ENCODE data around the gene MAOA.
"Not testable (repeated sequence)": the region's sequence is repeated elsewhere in the genome, so short reads cannot be mapped to it uniquely, and the experiment has no call there.

The MAOA gene

DNA sequence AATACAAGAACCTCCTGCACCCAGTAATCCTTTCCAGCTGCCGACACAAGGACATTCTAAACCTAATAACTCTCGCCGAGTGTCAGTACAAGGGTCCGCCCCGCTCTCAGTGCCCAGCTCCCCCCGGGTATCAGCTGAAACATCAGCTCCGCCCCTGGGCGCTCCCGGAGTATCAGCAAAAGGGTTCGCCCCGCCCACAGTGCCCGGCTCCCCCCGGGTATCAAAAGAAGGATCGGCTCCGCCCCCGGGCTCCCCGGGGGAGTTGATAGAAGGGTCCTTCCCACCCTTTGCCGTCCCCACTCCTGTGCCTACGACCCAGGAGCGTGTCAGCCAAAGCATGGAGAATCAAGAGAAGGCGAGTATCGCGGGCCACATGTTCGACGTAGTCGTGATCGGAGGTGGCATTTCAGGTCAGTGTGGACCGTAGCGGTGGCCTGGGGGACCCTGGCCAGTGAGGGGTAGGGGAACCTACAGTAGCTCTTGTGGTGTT lies at the start of gene MAOA:
Gene MAOA, plus strand, starts transcription at position 295 of the 490 bp plus-strand sequence. Its CDS starts 43 bp downstream, at position 338.
- DNase-seq: peak; percentile 34

DNA sequence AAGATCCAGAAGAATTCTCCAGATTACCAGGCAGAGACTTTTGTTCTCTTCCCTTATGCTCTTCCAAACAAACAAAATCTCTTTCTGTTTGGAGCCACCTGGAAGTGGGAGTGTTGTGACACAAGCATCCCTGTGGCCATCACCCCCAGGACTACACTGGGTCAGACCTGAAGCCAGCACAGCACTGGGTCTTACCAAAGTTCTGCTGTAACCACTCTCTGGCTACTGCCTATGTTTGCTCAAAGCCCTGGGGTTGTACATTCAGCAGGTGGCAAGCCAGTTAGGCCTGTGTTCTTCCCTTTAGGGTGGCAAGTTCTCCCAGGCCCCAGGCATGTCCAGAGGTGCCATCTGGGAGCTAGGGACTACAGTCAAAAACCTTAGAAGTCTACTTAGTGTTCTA lies 43.7 kb upstream of the MAOA start:
- no peak for DNase-seq

DNA sequence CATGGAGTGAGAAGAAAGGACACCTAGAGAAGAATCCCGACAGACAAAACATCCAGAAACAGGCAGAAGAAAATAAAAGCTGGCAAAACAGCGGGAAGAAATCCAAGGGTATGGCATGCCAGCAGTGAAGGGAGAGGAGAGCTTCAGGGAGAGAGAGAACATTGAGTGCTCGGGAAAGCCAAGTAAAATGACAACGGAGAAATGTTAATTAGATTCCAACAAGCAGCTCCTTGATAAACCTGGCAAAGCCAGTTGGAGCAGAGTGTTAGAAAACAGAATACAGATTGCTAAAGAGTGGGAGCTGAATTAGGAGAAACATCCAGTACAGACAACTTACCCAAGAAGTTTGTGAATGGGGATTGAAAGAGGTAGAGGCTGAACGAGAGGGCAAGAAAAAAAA lies 40.4 kb upstream of the MAOA start:
- no peak for DNase-seq

DNA sequence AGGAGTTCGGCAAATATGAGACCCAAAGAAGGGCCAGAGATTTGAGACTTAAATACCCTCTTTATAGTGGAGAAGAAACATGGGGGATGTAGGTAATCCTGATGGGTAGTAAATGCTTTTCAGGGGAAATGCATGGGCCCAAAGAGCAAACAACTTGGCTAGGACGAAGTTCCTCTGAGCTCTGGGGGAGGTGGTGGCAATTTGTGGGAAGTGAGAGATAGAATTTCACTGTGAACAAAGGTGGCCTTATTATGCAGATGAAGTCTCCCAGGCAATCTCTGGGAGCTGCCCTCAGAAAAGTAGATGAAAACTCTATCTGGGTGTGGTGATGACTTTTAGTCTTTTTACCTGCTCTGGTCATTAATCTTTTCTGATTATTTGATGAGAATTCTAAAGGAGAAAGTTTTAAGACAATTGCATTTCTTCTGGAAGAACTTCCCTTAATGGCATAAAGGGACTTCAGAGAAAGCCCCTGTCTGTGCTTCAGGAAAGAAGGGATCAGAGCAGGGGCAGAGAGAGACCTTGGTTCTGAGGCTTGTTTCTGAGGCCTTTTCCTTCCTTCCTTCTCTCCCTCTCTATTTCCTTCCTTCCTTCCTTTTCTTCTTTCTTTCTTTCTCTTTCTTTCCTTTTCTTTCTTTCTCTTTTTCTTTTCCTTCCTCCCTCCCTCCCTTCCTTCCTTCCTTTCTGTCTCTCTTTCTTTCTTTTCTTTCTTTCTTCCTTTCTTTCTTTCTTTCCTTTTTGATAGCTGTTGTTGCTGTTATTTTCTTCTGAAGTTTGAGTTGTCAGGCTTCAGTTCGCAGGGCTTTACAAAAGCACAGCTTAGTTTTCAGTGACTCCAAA lies 37.5 kb upstream of the MAOA start:
- no peak for DNase-seq

DNA sequence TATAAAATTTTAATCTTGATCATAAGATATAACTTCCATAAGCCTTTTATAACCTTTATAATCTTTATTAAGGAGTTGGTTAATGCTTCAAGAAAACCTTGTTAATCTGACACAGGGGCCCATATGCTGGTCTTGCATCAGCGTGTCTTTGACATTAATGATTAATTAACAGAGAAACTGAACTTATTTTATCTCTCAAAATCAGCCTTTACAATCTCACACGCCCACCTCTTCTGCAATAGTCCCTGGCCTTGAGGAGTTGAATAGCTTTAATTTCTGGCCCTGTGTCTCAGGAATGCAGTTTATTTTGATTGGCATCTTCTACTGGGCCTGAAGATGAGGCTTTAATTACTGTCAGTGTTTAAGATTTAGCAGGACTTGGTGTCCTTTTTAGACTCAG lies 36.2 kb upstream of the MAOA start:
- DNase-seq: not testable (repeated sequence)

DNA sequence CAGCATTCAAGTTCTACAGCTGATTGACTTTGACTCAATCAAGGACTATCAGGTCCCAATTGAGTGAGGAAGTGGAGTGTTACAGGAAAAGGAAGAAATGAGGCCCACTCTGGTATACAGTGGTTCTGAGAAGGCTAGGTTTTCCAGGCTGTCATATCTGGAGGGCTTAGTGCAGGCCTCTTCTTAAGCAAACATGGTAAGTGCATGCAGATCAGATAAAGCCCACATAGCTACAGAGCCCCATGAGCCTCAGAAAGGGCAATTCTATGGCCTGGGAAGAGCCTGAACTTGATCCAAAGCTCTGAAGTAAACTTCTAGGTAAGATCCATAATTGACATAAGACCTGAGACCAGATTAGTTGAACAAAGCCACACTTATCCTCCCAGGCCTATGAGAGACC lies 29.0 kb upstream of the MAOA start:
- DNase-seq: no peak

DNA sequence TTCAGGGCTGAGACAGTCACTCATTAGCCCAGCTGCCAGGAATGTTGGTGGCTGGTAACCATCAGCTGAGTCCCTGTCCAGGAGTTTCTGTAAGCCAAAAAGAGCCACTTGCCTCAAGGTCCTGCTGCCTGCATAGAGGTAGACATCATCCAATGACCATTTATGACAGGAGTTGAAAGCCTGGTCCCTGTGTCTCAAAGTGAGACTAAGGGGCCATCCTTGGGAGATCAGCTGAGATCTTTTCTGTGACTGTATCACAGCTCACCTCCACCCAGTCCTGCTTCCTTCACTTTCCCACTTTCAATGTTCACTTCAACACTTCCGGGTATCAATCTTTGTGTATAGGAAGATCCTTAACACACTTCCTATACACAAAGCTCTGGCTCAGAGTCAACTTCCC lies 28.4 kb upstream of the MAOA start:
- DNase-seq: no peak

DNA sequence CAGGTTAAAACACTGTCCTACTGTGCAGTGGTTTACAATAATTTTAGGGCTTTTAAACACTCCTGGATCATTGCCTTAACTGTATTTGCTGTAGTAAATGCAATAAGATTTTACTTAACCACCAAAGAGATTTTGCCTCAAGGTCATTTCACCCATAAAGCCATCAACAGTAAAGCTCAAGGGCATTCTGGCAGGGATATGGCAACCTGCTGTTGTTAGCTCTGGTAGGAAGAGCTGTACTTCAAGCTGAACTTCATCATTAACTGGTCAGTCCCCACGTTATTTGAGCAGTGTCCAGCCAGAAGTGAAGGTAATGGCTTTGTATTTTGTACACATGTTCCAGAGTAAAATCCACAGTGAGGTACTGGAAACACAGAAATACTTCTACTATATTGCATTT lies 26.9 kb upstream of the MAOA start:
- DNase-seq: no peak

DNA sequence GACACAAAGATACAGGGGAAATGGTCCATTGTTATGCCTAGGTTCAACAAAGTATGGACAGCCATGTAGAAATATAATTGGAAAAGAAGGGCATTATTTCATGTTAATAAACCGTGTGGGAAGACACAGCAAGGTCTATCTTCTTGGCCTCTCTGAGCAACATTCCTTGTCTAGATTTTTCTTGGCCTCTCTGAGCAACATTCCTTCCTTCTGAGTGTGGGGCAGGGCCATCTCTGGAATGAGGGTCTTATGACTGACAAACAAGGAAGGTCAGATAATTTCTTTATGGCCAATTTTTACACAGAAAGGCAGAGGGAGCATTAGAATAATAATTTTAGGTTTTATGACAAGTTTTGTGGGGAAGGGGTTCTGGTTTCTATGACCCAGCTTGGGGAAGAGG lies 24.3 kb upstream of the MAOA start:
- no peak for DNase-seq

DNA sequence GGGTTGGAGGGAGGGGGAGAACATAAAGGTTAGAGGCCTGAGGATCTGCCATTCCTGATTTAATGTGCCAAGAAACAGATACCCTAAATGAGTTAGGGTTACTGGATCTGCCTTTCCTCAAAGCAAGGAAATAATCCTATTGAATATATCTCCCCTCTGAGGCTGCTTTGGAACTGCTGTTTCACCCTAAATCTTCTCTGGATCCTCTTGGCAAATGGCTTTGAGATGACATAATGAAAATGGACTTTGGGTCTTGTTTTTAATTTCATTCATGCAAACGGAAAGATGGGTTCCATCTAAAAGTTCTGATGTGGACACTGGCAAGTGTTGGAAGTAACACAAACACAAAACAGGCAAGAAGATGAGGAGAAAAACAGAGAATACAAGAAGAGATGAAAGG lies 23.0 kb upstream of the MAOA start:
- DNase-seq: no peak

DNA sequence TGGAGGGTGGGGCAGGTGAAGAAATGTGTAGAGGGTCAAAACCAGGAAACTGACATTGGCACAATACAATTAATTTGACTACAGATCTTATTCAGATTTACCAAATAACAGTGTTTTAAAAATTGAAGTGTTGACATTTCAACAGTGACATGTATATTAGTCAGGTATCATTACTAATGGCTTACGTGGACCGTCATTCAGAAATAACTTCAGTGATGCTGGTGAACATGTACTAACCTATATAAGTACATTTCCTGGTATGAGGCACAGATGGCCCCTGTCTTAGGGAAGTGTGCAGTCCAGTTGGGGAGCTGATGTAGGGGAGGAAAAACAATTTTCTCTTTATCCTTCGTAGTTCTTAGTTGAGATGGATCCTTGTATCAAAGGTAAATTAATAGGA lies 22.3 kb upstream of the MAOA start:
- no peak for DNase-seq

DNA sequence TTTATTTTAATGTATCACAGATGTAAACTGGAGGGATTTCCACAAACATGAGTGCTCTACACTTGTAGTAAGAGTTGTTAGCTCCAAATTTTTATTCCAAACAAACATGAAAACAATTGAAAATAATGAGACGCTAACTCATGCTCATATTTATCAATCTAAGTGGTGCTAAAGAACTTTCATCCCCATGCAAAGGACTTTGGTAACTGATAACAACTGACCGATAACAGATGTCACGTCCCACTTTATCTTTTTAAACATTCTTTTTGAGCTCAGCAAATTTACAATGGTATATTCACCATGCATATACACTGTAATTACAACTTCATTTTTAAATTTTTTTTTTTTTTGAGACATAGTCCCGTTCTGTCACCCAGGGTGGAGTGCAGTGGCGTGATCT lies 15.6 kb upstream of the MAOA start:
- no peak for DNase-seq

DNA sequence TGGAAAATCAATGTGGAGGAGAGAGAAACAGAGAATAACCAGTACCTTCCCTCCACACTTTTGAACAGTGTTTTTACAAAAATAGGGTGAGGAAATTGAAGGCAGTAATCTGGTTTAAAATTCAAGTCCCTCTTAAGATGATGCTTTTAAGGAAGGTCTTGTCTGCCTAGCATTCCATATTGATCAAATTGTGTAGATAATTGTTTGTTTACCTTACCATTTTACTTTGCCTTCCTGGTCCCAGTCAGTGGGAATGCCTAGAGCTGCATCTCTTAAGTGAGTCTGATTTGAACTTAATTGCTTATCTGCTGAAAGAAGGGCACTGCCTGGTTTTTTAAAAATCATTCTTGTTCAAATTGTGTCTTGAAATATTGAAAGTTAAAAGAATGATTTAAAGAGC lies 14.4 kb upstream of the MAOA start:
- no peak for DNase-seq

DNA sequence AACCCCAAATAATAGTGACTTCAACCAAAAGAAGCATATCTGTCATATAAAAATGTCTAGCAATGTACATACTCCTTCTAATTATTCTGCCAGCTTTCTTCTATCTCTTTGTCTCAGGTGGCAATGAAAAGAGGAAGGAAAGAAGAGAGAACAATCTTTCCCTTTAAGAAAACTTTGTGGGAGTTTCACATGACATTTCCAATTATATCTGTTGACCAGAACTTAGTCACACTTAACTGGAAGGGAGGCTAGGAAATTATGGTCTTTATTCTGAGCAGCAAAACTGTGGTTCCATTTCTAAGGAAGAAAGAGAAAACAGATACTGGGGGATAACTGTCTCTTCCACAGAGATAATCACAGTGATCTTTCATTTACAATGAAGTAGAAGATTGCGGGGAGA lies 12.9 kb upstream of the MAOA start:
- DNase-seq: no peak

DNA sequence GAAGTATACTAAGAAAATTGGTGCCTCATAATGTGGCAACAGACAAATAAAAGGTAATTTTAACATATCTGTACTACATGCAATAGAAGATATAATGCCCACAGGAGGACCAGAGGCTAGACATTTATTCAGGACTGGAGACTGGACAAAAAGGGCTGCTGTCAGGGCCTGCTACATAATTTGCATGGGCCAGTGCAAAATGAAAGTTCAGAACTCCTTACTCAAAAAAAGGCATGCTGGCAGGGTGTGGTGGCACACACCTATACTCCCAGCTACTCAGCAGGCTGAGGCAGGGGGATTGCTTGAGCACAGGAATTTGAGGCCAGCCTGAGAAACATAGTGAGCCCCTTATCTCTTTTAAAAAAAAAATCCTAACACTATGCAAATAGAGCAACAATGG lies 12.4 kb upstream of the MAOA start:
- DNase-seq: no peak

DNA sequence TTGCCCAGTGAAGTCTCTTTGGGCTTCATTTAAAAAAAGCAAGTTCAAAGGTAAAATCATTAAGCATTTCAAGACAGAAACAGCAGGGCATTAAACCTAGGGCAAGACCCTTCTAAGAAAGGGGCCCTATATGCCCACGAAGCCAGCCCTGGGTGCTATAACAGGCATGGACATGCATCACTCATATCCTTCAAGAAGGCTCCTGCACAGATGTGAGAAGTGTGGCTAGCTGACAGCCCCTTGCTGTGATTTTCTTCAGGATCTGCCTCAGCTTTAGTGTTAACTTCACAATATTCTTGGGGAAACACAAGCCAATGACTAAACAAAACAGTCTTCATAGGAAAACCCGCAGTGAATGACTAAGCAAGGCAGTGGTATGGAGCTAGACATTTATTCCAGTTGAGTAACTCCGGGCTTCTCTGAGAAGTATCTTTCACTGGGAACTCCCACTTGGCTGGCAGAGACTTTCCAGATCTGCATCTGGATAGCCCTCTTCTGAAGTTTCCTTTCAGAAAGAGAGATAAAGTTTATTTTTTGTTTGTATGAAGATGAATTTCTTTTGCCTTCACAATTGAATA lies 11.9 kb upstream of the MAOA start:
- no peak for DNase-seq

DNA sequence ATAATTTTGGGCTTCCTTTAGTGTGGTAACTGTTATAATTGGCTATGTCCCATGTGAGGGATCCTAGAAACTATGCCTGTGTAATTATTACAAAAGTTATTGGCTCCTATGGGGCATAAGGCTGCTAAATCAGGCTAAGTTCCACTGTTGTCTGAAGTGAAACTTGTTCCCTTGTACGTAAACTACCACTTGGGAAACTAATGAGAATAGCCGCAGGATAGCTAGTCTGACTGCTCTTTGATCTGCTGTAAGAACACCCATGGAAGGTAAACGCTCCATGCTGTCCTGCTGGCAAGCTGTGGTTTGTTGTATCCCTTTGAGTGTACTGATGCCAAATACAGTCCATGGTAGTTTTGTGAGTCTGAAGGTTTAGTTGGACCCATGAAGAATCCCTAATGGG lies 9.3 kb upstream of the MAOA start:
- no peak for DNase-seq

DNA sequence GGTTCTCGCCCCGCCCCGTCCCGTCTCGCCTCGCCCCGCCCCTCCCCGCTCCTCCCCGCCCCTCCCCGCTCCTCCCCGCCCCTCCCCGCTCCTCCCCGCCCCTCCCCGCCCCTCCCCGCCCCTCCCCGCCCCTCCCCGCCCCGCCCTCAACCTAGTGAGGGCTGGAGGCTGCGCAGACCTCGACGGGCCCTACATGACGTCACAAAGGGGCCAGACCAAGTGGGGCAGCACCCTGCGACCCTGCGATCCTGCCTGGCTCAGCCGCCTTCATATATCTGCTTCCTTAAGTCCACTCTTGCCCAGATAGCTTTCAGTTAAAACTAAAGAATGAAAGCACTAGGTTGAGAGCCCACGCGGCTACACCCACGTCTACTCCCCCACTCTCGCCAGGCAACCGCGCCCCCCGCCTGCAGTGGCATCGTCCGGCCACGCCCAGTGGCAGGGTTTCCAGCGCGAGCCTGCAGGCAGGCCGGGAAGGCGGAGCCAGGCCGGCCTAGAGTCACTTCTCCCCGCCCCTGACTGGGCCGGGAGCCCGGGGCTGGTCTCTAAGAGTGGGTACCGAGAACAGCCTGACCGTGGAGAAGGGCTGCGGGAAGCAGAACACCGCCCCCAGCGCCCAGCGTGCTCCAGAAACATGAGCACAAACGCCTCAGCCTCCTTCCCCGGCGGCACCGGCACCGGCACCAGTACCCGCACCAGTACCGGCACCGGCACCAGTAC lies 1.5 kb upstream of the MAOA start:
- DNase-seq: peak; percentile 82

DNA sequence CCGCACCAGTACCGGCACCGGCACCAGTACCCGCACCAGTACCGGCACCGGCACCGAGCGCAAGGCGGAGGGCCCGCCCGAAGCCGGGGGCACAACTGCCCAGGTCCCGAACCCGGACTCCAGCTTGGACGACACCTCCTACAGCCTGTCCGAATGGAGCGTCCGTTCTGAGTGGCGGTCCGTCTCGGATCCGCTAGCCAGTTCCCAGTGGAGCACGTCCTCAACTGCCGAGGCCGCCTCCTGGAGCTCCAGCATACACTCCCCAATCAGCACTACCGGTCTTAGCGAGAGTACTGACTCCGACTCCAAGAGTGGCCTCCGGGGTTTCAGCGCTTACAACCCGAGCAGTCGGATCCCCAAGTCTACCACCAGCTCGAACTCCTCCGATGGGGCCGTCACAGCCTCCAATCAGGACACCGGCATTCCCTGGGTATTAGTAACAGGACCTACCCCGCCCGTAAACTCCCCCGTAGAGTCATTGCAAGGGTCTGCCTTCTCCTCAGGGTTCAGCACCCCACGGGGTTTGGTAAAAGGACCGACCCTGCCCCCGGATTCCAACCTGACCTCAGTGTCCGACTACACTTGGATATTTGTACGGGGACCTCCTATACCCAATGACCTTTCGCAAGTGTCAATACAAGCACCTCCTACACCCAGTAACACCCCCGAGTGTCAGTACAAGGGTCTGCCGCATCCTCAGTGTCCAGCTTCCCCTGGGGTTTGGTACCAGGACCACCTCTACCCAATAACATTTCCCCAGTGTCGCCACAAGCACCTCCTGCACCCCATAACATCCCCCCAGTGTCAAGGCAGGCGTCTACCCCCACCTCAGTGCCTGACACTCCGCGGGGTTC lies 721 bp upstream of the MAOA start:
- DNase-seq: peak; percentile 34

DNA sequence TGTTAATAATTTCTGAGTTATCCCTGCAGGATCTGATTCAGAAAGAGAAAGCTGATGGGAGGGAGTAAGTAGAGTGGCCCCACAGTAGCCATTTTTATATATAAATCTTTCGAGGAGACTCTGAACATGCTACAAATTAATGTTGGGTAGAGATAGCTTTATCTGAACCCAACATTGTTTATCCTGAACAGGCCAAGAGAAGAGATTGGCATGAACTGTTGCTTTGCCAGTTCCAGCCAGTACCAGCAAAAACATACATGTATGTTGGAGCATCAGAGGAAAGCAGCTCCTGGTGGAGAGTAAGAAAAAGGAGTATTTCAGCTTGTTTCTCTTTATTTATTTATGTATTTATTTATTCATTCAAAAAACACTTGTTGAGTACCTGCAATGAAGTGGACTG lies 1.6 kb downstream of the MAOA start:
- no peak for DNase-seq

DNA sequence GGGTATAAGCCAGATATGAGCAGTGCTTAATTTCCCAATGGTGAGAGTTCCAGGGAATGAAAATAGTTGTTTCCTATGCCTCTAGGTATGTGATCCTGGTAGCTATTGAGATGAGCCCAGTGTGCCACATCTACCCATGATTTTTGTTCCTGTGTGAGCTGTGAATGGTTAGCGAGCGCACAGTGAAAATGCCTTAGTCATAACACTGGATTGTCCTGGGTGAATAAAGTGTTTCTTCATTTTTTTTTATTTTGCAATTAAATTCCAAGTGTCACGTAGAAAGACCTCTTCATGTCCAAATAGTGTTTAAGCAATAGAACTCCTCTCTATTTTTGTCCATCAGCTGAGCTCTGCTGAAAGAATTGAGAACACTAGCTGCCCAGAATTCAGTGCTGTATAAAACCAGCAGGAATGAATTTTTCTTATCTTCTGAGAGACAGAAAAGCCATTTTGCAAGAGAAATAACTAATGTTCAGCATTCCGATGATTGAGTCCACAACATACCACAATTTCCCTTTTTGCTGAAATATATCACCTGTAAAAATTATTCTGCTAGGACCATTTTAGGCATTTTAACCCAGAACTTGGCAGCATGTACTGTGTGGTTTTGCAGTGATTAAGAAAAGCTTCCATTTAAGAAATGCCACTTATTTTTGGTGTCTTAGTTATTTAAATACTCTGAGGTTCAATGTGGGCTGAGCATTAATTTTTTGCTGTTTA lies 5.6 kb downstream of the MAOA start:
- no peak for DNase-seq

DNA sequence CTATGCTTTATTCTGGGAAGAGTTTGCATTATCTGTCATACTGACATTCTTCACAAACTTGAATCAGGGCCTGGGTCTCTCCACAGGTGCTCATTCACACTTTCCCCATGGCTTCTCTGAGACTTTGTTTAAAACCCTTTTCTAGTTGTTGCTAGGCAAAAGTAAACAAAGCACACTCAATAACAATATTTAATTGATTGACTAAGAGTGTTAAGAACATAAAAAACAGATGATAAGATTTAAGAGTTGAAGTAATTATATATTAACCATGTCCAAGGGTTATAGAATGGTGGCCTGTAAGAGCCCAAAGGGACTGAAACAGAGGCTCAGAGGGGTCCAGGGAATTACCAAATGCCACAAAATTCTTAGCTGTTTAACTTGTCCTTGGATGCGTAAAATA lies 7.1 kb downstream of the MAOA start:
- DNase-seq: no peak

Data from activated CD4-positive, CD25-positive, alpha-beta regulatory T cell treated with anti-CD3 and anti-CD28 coated beads, Interleukin-2, amount 50 U/mL, for 72 hours (primary cell).